GM06990 (cell line): ENCODE data around the gene AFG1L.

Source experiments
- DNase-seq: peaks from one replicate; pipeline ENCODE4 v3.0.0-alpha.2; 2011; ENCODE audit not compliant: insufficient read length; ENCODE audit errors: extremely low read depth
- H3K27me3 ChIP-seq: replicated peaks from 2 replicates; pipeline ENCODE4 v1.6.0; 2011; ENCODE audit warnings: low read length; ENCODE audit not compliant: control insufficient read depth, insufficient read depth
- H3K36me3 ChIP-seq: 2 replicates; pipeline ENCODE4 v1.5.1; 2011; ENCODE audit warnings: low read length; ENCODE audit not compliant: control insufficient read depth, insufficient read depth
- H3K4me3 ChIP-seq: replicated peaks from 2 replicates; pipeline ENCODE4 v1.5.1; 2011; ENCODE audit warnings: low read depth, mild to moderate bottlenecking, control low read depth, low read length
- TF ChIP-seq, protein P1 (sequence below): IDR thresholded peaks from 2 replicates; pipeline ENCODE4 v1.5.1; 2011; ENCODE audit warnings: low read length, control low read depth, mild to moderate bottlenecking, inconsistent platforms; ENCODE audit not compliant: insufficient read depth, poor library complexity, severe bottlenecking

The AFG1L gene

DNA sequence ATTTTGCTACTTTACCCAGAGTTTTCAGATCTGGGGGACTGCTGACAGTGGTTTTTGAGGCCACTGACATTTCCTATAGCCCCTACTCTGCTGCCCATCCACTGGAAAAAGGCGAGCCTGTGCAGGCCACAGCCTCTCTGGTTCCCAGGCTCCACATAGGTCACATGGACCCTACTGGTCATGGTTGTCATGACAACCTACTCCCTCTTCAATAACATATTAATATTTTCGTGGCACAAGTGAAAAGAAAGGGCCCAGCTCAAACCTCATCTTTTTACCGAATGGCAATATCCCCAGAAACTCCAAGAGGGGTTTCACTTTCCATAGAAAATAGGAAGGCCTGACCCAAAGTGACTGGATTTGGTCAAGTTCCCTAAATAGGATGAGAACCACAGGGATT lies 254.9 kb downstream of the AFG1L start:
- no peaks in the 10 kb centered on the region for H3K36me3 ChIP-seq
- no peak overlapping the region for H3K4me3 ChIP-seq
- H3K27me3 ChIP-seq, result peaks cover 4% of the 10 kb centered on the region; the same call in 1 of the 2 replicates
- TF ChIP-seq, protein P1, sequence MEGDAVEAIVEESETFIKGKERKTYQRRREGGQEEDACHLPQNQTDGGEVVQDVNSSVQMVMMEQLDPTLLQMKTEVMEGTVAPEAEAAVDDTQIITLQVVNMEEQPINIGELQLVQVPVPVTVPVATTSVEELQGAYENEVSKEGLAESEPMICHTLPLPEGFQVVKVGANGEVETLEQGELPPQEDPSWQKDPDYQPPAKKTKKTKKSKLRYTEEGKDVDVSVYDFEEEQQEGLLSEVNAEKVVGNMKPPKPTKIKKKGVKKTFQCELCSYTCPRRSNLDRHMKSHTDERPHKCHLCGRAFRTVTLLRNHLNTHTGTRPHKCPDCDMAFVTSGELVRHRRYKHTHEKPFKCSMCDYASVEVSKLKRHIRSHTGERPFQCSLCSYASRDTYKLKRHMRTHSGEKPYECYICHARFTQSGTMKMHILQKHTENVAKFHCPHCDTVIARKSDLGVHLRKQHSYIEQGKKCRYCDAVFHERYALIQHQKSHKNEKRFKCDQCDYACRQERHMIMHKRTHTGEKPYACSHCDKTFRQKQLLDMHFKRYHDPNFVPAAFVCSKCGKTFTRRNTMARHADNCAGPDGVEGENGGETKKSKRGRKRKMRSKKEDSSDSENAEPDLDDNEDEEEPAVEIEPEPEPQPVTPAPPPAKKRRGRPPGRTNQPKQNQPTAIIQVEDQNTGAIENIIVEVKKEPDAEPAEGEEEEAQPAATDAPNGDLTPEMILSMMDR, result no peak
- DNase-seq, result no peak

DNA sequence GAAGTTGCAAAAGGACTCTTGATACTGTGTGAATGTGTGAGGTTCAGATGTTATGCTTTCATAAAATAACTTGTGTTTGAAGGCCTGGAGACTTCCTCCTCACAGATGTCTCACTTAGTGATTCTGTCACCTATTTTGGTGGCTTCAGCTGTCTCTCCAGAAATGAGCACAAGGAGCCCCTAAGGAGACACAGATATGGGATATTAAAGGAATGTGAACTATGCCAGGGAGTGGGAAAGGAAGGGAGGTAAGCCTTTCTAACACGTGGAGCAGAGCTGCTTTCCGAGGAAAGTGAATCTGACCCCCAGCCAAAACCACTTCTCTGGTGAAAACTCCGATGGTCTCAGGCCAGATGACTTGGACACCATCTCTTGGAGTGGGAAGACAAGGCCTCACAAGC lies 255.4 kb downstream of the AFG1L start:
- no peaks in the 10 kb centered on the region for H3K36me3 ChIP-seq
- no peak overlapping the region for H3K4me3 ChIP-seq
- DNase-seq, result no peak
- H3K27me3 ChIP-seq, result 0 out of 2 replicates have a peak, but pooled peaks cover 3% of the 10 kb centered on the region
- TF ChIP-seq, protein P1, result no peak

DNA sequence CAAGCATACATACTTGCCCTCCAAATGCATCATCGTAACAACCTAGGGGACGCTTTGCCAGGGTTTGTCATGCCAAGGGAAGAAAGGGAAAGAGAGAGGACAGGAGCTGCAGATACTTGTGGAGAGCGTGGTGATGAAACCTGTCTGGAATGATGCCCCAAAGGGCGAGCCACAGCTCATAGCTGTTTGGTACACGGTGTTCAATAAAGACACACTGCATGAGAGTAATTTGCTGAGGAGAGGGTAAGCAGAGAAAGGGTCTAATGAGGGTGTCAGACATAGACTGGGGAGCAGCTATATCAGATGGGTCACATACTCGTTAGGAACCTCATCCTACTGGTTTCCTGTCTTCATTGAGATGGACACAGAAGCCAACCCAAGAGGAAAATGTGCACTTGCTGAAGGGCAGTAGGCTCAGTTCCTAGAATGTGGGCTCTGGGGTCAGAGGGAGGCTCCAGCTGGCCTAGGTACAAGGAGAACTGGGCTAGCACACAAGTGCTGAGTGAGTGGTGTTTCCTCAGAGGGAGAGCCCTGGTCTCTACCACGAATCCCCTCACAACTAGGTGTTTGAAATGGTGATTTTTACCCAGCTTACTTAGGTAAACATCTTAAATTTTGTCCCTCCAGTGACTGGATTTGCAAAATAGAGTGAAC lies 260.7 kb downstream of the AFG1L start:
- TF ChIP-seq, protein P1, result no peak
- DNase-seq, result no peak
- no peak overlapping the region for H3K4me3 ChIP-seq
- peaks cover 3% of the 10 kb centered on the region; the same call in 1 of the 2 replicates for H3K27me3 ChIP-seq
- H3K36me3 ChIP-seq, result no peaks in the 10 kb centered on the region

DNA sequence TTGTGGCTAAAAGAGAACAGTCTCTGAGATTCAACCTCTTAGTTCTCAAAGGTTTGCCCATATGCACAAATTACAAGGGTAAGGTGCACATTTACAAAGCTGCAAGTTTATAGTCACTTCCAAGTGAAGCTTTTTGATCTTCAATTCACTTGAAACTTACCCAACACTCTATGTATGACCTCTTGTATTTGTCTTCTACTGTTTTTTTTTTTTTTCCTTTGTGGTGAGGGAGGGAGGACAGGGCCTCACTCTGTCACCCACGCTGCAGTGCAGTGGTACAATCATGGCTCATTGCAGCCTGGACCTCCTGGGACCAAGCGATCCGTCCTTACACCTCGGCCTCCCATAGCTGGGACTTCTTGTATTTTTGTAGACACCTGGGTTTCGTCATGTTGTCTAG lies 261.4 kb downstream of the AFG1L start:
- Histone ChIP-seq H3K36me3 (no peaks in the 10 kb centered on the region), H3K4me3 (no peak overlapping the region), H3K27me3 (peaks cover 3% of the 10 kb centered on the region; the same call in 1 of the 2 replicates)
- DNase-seq, result no peak
- TF ChIP-seq, protein P1, result no peak

DNA sequence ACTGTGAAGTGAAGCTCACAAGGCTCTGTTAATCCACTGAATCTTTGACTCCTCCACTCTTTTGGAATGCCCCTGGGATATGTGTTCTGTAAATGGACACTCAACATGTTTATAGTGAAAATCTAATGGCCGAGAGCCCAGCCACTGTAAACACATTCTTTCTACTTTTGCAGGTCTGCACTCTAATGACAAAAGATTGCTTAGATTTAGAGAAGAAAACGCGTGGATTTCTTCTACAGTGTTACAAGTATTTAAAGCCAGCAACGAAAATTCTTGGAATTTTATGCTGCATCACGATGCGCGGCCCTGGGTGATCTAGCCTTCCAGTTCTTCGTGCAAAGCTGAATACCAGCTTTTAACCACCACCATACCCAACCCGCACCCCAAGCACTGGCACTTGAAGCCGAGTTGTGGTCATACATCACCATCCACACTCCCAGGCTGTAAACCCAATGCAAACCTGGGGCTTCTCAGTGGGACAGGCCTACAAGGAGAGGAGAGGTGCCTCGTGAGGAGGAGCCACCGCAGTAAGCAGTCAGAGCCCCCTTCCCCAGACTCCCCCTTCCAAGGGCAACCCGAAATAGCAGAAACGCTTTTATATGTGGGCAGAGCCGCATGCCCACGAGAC lies 262.1 kb downstream of the AFG1L start:
- DNase-seq, result no peak
- H3K4me3 ChIP-seq, result peak overlapping the region; percentile 92
- H3K36me3 ChIP-seq, result no peaks in the 10 kb centered on the region; the same call in 1 of the 2 replicates
- TF ChIP-seq, protein P1, result no peak
- peaks cover 3% of the 10 kb centered on the region; the same call in 1 of the 2 replicates for H3K27me3 ChIP-seq
